Smooth muscle cell (in vitro differentiated cells): ENCODE results near the gene EHMT1. TPM values are rescaled to one million over a fixed set of nuclear protein-coding genes. Genes with fewer than 3 reads are reported as not detected.

Experiments
- DNase-seq: peaks from one replicate; lab custom pipeline; 2025; ENCODE audit not compliant: unreplicated experiment; lab: John Stamatoyannopoulos, UW
- H2AFZ ChIP-seq: fragments of 200-600 bp; sonication (generic); 2 replicates; pipeline ENCODE4 v1.6.0; 2016; ENCODE audit warnings: antibody characterized with exemption, low read depth, mild to moderate bottlenecking
- H3F3A ChIP-seq: fragments of 200-600 bp; sonication (generic); 2 replicates; pipeline ENCODE4 v1.6.0; 2017; ENCODE audit warnings: antibody characterized with exemption, low read depth
- H3K27ac ChIP-seq: fragments of 200-600 bp; sonication (generic); 2 replicates; pipeline ENCODE4 v1.5.1; 2016; ENCODE audit warnings: low read depth, mild to moderate bottlenecking
- H3K27me3 ChIP-seq: fragments of 200-600 bp; sonication (generic); 2 replicates; pipeline ENCODE4 v1.6.1; 2016; ENCODE audit warnings: low read depth, mild to moderate bottlenecking
- H3K36me3 ChIP-seq: fragments of 200-600 bp; sonication (generic); 2 replicates; pipeline ENCODE4 v1.5.1; 2016; ENCODE audit warnings: low read depth
- H3K4me1 ChIP-seq: fragments of 200-600 bp; sonication (generic); 2 replicates; pipeline ENCODE4 v1.5.1; 2016; ENCODE audit warnings: low read depth
- H3K4me2 ChIP-seq: fragments of 200-600 bp; sonication (generic); 2 replicates; pipeline ENCODE4 v1.6.0; 2016; ENCODE audit warnings: mild to moderate bottlenecking
- H3K4me3 ChIP-seq: fragments of 200-600 bp; sonication (generic); 2 replicates; pipeline ENCODE4 v1.5.1; 2016; ENCODE audit warnings: mild to moderate bottlenecking
- H3K79me2 ChIP-seq: fragments of 200-600 bp; sonication (generic); 2 replicates; pipeline ENCODE4 v1.6.0; 2016; ENCODE audit warnings: low read depth, mild to moderate bottlenecking
- H3K9ac ChIP-seq: fragments of 200-600 bp; sonication (generic); 2 replicates; pipeline ENCODE4 v1.6.0; 2016; ENCODE audit warnings: low read depth
- H3K9me3 ChIP-seq: fragments of 200-600 bp; sonication (generic); replicated peaks from 2 replicates; pipeline ENCODE4 v1.5.1; 2016; ENCODE audit warnings: low read depth
- H4K20me1 ChIP-seq: fragments of 200-600 bp; sonication (generic); 2 replicates; pipeline ENCODE4 v1.6.0; 2016; ENCODE audit warnings: low read depth
- CTCF ChIP-seq: fragments of 200-600 bp; sonication (generic); IDR thresholded peaks from 2 replicates; pipeline ENCODE4 v1.5.1; 2017; ENCODE audit warnings: borderline replicate concordance, mild to moderate bottlenecking, antibody characterized with exemption; ENCODE audit not compliant: insufficient read depth, poor library complexity, severe bottlenecking
- WGBS: methylation state at CpG from one replicate; pipeline ENCODE4 v1.1.7; 2016; ENCODE audit warnings: low lambda C conversion rate; 5-methylcytosine and 5-hydroxymethylcytosine counted together
- polyA plus RNA-seq: library from polyadenylated mRNA; unstranded; fragments of >200 nt; fragmentation: Nextera tagmentation; extraction: Ambion mirVana; gene quantifications from 2 replicates; pipeline ENCODE4 v1.2.1, GENCODE V29; 2016
- total RNA-seq: library from RNA; depleted of rRNA; stranded (reverse); fragments of >200 nt; gene quantifications from 2 replicates; pipeline ENCODE4 v1.2.3, GENCODE V29; 2014

Gene EHMT1
- total and polyA plus RNA-seq, 2 experiments from 2014 or later = 23.1 to 34.1 TPM

GRCh38 chr9:137647096-137647714, 28.4 kb downstream of the EHMT1 start:
- Histone ChIP-seq H3K9me3 (no peaks in the 10 kb centered on the region), H3K4me2 (no peak overlapping the region), H2AFZ (no peak overlapping the region), H4K20me1 (peaks cover 99% of the 10 kb centered on the region), H3K36me3 (no peaks in the 10 kb centered on the region), H3K27ac (no peak overlapping the region), H3K27me3 (no peaks in the 10 kb centered on the region), H3K79me2 (peaks cover 99% of the 10 kb centered on the region), H3K4me3 (no peak overlapping the region), H3K9ac (no peak overlapping the region), H3K4me1 (no peaks in the 10 kb centered on the region), H3F3A (no peaks in the 10 kb centered on the region)
- WGBS = 94% methylated on average over 15 of the region's 15 CpGs
- no peak for DNase-seq
- no peak for TF ChIP-seq CTCF

GRCh38 chr9:137648396-137648795, 29.6 kb downstream of the EHMT1 start:
- H4K20me1 ChIP-seq = peaks cover 100% of the 10 kb centered on the region
- H3K9ac ChIP-seq = no peak overlapping the region
- no peak overlapping the region for H3K27ac ChIP-seq
- no peak overlapping the region for H3K4me2 ChIP-seq
- H2AFZ ChIP-seq = no peak overlapping the region
- 98% methylated on average over 2 of the region's 2 CpGs for WGBS
- no peak for TF ChIP-seq CTCF
- no peaks in the 10 kb centered on the region for H3K9me3 ChIP-seq
- no peak for DNase-seq
- no peaks in the 10 kb centered on the region for H3K36me3 ChIP-seq
- H3K4me1 ChIP-seq = no peaks in the 10 kb centered on the region
- H3K79me2 ChIP-seq = peaks cover 98% of the 10 kb centered on the region
- H3K4me3 ChIP-seq = no peak overlapping the region
- H3K27me3 ChIP-seq = no peaks in the 10 kb centered on the region
- H3F3A ChIP-seq = no peaks in the 10 kb centered on the region

GRCh38 chr9:137649553-137649952, 30.7 kb downstream of the EHMT1 start:
- no peaks in the 10 kb centered on the region for H3K4me1 ChIP-seq
- H3K36me3 ChIP-seq = no peaks in the 10 kb centered on the region
- TF ChIP-seq CTCF = no peak
- H3K9ac ChIP-seq = no peak overlapping the region
- H3K27ac ChIP-seq = no peak overlapping the region
- H3F3A ChIP-seq = no peaks in the 10 kb centered on the region
- no peak overlapping the region for H2AFZ ChIP-seq
- DNase-seq = no peak
- H3K79me2 ChIP-seq = peaks cover 98% of the 10 kb centered on the region
- H3K27me3 ChIP-seq = no peaks in the 10 kb centered on the region
- 98% methylated on average over 9 of the region's 9 CpGs for WGBS
- no peak overlapping the region for H3K4me2 ChIP-seq
- no peak overlapping the region for H3K4me3 ChIP-seq
- no peaks in the 10 kb centered on the region for H3K9me3 ChIP-seq
- peaks cover 99% of the 10 kb centered on the region for H4K20me1 ChIP-seq

- Histone ChIP-seq H3K4me1 (no peaks in the 10 kb centered on the region), H3K36me3 (no peaks in the 10 kb centered on the region), H3K4me2 (no peak overlapping the region), H4K20me1 (peaks cover 99% of the 10 kb centered on the region), H3K79me2 (peaks cover 98% of the 10 kb centered on the region), H3K27ac (no peak overlapping the region), H3K4me3 (no peak overlapping the region), H3F3A (no peaks in the 10 kb centered on the region), H3K9me3 (no peaks in the 10 kb centered on the region), H3K9ac (no peak overlapping the region), H2AFZ (no peak overlapping the region), H3K27me3 (no peaks in the 10 kb centered on the region)
- DNase-seq = no peak
- 83% methylated on average over 2 of the region's 2 CpGs for WGBS
- TF ChIP-seq CTCF = no peak
Observed at GRCh38 chr9:137650259-137650658, 31.5 kb downstream of the EHMT1 start.
